ENCODE measurements around the gene ATP2B3. TPM values are rescaled to one million over a fixed set of nuclear protein-coding genes. Genes with fewer than 3 reads are reported as not detected.

ATP2B3 gene
- total and polyA plus RNA-seq, 9 of the 15 experiments (the other 6 are each of a cell fraction or from before 2014, with no cell fraction given) = 0.04 TPM; not detected in 8

DNA sequence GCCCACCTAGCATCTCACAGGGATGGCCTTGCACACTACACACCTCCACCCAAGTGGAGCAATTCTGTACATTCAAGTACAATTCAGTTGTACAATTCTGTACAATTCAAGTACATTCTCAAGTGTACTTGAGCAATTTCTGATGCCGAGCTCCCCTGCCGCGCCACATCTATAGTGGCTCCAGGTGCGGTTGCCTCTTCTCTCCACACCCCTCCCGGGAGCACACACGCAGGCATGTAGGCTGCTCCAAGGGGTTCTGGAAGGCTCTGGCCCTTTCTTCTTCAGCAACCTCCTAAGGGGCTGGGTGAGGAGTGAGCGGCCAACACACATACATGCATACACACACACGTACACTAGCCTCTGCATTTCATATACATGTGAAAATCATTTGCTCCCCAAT, 110.7 kb downstream of the ATP2B3 start:
- in situ Hi-C loops (cut with MboI) = no loop called here
- WGBS (ENCODE audit: insufficient coverage, low coverage, missing lambda C conversion rate) = 51% methylated on average over 7 of the region's 8 CpGs
- TF ChIP-seq, protein P1, sequence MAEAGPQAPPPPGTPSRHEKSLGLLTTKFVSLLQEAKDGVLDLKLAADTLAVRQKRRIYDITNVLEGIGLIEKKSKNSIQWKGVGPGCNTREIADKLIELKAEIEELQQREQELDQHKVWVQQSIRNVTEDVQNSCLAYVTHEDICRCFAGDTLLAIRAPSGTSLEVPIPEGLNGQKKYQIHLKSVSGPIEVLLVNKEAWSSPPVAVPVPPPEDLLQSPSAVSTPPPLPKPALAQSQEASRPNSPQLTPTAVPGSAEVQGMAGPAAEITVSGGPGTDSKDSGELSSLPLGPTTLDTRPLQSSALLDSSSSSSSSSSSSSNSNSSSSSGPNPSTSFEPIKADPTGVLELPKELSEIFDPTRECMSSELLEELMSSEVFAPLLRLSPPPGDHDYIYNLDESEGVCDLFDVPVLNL (CRISPR knock-in tag; IDR thresholded peaks at IDR 0.05; ENCODE audit: low read depth) = no peak
- TF ChIP-seq RBM14 (IDR thresholded peaks at IDR 0.05; ENCODE audit: borderline replicate concordance, insufficient read depth, low read depth, low read length) = no peak
- TF ChIP-seq MCM2 (IDR thresholded peaks at IDR 0.05; ENCODE audit: low read depth) = no peak
- TF ChIP-seq TBP (optimal IDR thresholded peaks at IDR 0.05; ENCODE audit: low read depth, low read length) = no peak
- no peak for TF ChIP-seq SMARCA4 (IDR thresholded peaks at IDR 0.05)
- TF ChIP-seq MEF2D (tag; conservative IDR thresholded peaks at IDR 0.05; ENCODE audit: low read depth) = no peak
- no peak for TF ChIP-seq MEIS2 (IDR thresholded peaks at IDR 0.05; ENCODE audit: partially characterized antibody)
- TF ChIP-seq HMG20A (CRISPR knock-in tag; conservative IDR thresholded peaks at IDR 0.05) = no peak

More for the DNA sequence above, 110.7 kb downstream of the ATP2B3 start:
- no peak overlapping the region for H3K4me3 ChIP-seq
- no peak overlapping the region for H3K27ac ChIP-seq (ENCODE audit: extremely low read depth, low read depth, low read length)
- peaks cover 5% of the 10 kb centered on the region; the same call in 1 of the 2 replicates for H4K20me1 ChIP-seq (replicated peaks; ENCODE audit: control insufficient read depth, insufficient read depth, low read length)
- CTCF ChIA-PET (ENCODE audit: low intra/inter-chr PET ratio) = no interaction called here
- H3K9me1 ChIP-seq (ENCODE audit: control insufficient read depth, insufficient read depth, low read length) = no peaks in the 10 kb centered on the region
- POLR2A ChIA-PET = interaction anchor here (0.5 kb wide), 1 partner anchor 8 kb away, joined by 3 read pairs; no protein-coding TSS in a partner anchor
- FAIRE-seq (no peak), ATAC-seq (no peak), DNase-seq (ENCODE audit: extremely low read depth in 1 of 4, low spot score in 3 of 4) (no peak)
- H3K36me3 ChIP-seq (ENCODE audit: control insufficient read depth, insufficient read depth, low read length) = no peaks in the 10 kb centered on the region
- no peaks in the 10 kb centered on the region for H3K79me2 ChIP-seq (ENCODE audit: control insufficient read depth, insufficient read depth, low read length)
- H3K4me2 ChIP-seq (ENCODE audit: insufficient read depth, low read length) = no peak overlapping the region
- BruUV-seq (replicated peaks) = no TSS peak
- intact Hi-C loops (cut with micrococcal nuclease) = no loop called here
- H3K27me3 ChIP-seq (ENCODE audit: control insufficient read depth in 2 of 2, insufficient read depth in 2 of 2, low read length in 2 of 2) = peaks cover 18 to 79% of the 10 kb centered on the region in 2 experiments; a peak in 3 of 5 replicates
- no peak overlapping the region for H2AFZ ChIP-seq (ENCODE audit: low read depth, low read length)
- H3K4me1 ChIP-seq (replicated peaks in 1 of 2; ENCODE audit: control insufficient read depth in 2 of 2, insufficient read depth in 2 of 2, low read length in 2 of 2) = peaks cover 0 to 20% of the 10 kb centered on the region in 2 experiments; a peak in 2 of 5 replicates
- H3K9ac ChIP-seq (ENCODE audit: insufficient read depth in 1 of 2, low read depth in 2 of 2, low read length in 2 of 2) = no peak overlapping the region; a peak in 1 of 4 replicates
- no peaks in the 10 kb centered on the region for H3K9me3 ChIP-seq (replicated peaks; ENCODE audit: control insufficient read depth, insufficient read depth, low read depth, low read length)

Measured in K562 (cell line).